Activated CD8-positive, alpha-beta memory T cell treated with anti-CD3 and anti-CD28 coated beads, Interleukin-2, amount 50 U/mL, for 1 hour (primary cell): ENCODE measurements around the gene APOH.
"Not testable (repeated sequence)": the region's sequence is repeated elsewhere in the genome, so short reads cannot be mapped to it uniquely, and the experiment has no call there.

Experiments used
- DNase-seq: peaks from one replicate; pipeline ENCODE4 v3.0.0-alpha.2; 2020; ENCODE audit errors: extremely low read depth

APOH gene, protein sequence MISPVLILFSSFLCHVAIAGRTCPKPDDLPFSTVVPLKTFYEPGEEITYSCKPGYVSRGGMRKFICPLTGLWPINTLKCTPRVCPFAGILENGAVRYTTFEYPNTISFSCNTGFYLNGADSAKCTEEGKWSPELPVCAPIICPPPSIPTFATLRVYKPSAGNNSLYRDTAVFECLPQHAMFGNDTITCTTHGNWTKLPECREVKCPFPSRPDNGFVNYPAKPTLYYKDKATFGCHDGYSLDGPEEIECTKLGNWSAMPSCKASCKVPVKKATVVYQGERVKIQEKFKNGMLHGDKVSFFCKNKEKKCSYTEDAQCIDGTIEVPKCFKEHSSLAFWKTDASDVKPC

DNA sequence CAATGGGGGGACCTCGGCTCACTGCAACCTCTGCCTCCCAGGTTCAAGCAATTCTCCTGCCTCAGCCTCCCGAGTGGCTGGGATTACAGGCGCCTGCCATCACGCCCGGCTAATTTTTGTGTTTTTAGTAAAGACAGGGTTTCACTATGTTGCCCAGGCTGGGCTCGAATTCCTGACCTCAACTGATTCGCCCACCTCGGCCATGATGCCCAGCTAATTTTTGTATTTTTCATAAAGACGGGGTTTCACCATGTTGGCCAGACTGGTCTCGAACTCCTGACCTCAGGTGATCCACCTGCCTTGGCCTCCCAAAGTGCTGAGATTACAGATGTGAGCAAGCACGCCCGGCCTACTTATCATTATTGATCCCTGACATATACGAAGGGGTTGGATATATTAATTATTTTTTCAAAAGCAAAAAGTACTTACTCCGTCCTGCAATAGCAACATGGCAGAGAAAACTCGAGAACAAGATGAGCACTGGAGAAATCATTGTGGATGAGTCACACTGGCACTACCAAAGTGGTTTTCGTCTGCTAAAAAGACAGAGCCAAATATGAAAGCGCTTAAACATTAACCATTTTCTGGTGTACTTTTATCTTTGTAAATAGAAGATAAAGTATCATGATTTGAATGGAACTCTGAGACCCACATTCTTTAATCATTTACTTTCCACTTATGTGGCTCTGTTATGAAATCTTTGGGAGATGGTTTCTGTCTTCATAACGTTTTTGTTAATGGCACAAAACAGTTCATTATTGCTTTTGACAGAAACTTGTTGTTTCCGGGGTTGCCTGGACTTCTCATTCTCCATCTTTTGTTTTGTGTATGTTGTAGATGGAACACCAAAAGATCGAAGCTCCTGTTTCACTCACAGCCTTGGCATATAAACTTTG lies at the start of gene APOH:
Gene APOH (minus strand): TSS at position 529 of the 896 bp plus-strand sequence. CDS start 36 bp downstream, at position 493.
- DNase-seq = no peak

DNA sequence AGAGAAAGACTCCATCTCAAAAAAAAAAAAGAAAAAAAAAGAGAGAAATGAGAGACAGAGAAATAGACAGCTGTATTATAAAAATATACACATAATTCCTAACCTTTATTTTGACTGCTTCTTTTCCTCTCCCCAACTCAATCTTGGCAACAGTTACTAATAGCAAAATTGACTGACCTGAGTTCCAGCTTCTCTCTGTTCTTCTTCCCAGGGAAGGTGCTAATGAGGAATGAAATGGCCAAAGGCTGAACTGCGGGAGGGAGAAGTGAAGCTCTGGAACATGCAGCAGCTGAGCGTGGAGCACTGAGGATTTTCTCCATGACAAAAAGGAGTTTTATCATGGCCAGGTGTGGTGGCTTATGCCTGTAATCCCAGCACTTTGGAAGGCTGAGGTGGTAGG lies 48.0 kb upstream of the APOH start:
- no peak for DNase-seq

DNA sequence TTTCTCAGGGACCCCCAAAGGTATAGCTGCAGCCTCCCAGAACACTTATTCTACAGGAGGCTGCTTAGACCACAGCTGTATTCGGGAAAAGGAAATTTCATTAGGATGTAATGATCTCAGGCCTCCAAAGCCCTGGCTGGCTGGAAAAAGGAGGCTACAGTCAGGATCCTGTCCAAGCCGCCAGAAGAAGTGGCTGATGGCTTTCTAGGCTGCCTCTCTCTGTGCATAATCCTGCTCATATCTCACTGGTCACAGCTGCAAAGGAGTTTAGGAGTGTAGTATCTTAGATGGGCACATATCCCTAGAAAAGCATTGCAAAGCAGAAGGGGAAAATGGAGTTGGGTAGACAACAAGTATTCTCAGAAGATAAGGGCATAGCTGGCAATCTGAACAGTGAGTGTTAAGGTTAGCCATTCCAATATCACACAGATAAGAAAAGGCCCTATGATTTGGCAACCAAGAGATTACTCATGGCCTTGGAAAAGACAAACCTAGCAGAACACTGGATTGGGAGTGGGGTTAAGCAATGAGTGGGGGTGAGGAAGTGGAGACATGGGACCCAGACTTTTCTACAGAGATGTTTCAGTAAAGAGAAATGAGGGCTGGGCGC lies 47.2 kb upstream of the APOH start:
- DNase-seq = no peak

DNA sequence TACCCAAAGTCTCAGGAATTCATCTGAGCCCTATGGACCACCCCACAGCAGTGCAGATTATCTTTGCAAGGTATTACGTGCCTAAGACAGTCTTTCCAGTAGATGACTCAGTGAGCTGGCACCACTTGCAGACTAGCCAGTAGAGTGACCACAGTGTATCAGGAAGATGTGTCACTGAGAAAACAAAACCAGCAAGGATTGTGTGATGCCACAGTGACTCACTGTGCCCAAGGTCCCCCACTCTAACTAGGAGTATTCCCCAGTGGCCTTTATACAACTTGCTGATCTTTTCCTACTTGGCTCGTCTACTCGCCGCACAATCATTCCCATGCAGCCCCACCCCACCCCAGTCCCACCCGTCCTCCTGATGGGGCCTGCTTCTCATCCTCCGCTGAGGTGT lies 46.4 kb upstream of the APOH start:
- no peak for DNase-seq

DNA sequence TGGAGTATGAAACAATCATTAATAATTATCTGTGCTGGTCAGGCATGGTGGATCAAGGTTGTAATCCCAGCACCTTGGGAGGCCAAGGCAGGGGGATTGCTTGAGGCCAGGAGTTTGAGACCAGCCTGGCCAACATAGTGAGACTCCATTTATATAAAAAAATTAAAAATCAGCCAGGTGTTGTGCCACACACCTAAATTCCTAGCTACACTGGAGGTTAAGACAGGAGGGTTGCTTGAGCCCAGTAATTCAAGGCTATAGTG lies 44.3 kb upstream of the APOH start:
- DNase-seq = no peak

DNA sequence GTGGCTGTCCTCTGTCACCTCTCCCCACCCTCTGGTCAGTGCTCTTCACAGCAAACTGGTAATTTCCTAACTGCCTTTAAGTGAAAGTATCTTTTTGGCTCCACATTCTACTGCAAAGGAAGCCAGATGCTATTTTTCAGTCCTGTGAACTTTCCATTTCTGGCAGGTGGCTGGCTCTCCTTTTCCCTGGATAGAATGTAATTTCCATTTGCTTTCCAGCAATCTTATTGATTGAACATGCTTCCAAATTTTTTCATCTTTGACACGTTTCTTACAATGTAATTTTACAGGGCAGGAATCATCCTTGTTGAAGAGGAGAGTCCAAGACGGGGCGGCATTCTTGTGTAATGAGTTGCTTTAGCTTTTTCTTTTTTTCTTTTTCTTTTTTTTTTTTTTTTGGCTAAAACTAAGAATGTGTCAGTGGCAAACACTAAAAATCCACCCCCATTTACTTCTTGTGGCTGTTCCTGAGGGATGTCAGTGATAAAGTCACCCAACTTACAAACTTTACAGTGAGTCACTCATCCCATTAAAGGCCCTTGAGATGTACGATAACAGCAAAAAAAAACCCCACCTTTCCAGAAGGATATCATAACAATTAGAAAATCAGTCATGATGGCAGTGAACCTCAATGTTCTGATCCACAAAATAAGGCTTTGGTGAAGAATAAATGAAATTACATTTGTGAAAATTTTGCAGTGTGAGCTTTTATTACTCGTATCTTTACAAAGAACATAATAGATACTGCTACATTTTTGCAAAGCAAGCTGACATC lies 43.8 kb upstream of the APOH start:
- no peak for DNase-seq

DNA sequence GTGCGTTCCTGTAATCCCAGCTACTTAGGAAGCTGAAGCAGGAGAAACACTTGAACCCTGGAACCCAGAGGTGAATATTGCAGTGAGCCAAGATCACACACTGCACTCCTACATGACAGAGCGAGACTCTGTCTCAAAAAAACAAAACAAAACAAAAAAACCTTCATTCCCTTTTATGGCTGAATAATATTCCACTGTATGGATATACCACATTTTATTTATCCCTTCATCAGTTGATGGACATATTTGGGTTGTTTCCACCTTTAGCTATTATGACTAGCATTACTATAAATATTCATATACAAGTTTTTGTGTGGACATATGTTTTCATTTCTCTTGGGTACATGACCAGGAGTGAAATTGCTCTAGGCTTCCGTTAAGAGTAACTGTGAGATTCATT lies 42.3 kb upstream of the APOH start:
- no peak for DNase-seq

DNA sequence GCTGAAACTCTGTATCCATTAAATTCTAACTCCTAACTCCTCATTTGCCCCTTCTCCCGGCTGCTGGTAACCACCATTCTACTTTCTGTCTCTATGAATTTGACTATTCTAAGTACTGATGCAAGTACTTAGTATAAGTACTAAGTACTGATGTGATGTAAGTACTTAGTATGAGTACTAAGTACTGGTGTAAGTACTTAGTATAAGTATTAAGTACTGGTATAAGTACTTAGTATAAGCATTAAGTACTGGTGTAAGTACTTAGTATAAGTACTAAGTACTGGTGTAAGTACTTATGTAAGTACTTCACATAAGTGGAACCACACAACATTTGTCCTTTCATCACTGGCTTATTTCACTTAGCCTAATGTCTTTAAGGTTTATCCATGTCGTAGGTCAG lies 40.9 kb upstream of the APOH start:
- no peak for DNase-seq

DNA sequence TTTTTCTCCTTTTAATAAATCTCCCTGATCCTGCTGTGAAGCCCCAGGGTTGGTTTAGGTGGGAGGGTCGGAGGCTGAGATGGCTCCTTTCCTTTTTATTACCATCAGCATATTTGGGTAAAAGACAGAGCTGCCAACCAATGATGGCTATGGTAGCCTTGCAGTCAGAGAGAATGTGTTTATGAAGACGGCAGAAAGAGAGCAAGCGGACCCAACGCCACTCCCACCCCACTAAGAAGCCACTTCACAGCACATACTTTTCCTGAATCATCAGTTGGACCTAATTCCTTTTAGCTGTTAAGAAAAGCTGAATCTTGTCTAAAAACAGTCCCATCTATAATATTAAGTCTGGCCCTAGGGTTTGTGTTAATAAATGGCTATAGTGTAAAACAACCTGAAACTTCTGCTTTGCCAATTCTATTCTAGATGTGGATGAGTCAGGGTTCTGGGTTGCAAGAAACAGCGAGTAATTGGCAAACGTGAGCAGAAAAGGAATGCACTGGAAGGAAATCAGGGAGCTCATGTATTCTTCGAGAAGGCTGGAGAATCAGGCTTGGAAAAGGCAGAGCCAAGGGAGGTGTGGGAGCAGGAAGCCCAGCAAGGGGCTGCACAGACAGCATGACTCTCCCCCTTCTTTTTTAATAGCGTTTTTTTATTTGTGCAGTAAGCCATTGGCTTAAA lies 39.2 kb upstream of the APOH start:
- no peak for DNase-seq

DNA sequence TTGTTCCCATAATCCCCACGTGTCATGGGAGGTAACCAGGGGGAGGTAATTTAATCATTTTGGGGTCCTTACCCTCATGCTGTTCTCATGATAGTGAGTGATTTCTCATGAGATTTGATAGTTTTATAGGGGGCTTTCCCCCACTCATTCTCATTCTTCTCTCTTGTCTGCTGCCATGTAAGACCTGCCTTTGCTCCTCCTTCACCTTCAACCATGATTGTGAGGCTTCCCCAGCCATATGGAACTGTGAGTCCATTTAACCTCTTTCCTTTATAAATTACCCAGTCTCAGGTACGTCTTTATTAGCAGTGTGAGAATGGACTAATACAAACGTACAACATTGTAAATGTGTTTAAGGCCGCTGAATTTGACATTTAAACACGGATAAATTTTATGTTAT lies 35.5 kb upstream of the APOH start:
- no peak for DNase-seq

DNA sequence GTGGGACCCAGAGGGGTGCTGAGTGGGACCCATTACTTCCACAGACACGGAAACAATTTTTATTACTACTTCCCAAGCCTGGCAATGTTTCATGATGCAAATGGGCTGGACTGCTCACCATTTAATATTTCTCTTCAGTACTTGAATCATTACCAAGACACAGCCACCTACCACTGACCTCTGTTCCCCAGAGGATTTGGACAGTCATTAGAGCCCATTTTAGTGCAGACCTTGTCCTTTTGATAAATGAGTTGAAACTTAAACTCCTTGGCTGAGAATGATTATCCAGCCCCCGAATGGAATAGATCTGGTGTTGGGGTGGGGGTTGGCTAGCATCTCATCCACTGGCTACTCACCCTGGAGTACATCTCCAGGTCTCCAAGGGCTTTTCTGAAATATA lies 33.6 kb upstream of the APOH start:
- no peak for DNase-seq

DNA sequence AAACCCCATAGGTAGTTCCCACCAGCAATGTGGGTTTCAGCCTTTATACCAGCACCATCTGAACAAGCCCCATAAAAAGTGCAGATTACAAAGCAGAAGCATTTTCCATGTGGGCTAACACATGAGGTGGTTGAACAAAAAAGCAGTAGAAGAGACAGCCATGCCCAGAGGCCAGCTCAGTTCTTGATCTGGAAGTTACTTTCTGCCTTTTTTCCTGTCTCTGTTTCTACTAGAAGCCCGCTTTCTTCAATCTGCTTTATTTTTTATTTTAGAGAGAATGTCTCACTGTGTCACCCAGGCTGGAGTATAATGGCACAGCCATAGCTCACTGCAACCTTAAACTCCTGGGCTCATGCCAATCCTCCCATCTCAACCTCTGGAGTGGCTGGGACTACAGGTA lies 31.5 kb upstream of the APOH start:
- DNase-seq = no peak

DNA sequence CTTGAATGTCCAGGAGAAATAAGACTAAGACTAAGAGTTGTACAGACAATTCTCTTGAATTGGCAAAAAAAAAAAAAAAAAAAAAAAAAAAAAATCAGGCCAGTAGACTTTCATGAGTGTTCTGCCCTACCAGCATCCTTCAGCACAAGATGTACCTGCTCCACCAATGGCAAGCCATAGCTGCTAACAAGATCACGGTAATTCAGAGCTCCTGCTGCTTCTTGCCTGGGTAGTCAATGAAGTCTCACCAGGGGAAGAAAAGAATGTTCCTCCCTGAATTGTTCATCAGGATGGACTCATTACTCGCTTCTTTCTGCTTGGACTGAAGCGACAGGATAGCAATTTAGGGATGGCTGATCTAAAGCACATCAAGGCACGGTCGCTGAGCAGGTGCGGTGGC lies 31.1 kb upstream of the APOH start:
- no peak for DNase-seq

DNA sequence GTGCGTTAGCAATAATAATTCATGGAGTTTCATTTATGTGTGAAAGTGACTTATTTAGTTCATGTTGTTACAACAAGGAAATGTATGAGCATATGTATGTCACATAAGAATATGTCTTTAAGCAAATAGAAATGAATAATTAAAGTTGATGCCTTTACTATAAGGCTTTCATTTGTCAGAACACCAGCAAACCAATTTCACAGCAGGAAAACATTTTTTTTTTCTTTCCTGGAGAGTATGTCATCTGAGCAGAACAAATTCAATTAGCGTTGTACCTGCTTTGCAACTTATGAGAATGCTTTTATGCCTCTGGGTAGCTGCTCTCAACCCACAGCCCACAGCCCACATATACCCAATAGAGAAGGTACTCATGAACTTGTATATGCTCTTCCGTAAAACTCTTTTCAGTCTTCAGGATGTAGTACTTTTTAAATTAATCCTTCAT lies 26.3 kb upstream of the APOH start:
- no peak for DNase-seq

DNA sequence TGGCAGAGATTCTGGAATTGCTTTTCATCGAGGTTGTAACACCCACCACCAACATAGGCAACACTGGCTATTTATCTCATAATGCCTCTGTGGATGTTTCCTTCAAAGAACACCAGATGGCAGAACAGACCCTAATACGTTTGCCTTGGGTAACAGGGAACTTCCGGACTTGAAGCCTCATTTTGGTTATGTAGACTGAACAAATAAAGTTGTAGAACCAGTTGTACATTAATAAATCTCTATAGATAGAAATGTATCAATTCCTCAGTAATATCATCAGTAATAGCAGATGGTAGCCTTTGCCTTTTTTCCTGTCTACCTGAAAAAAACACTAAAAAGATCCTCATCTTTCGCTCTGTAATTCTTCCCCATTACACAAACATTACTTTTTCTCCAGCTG lies 25.9 kb upstream of the APOH start:
- no peak for DNase-seq

DNA sequence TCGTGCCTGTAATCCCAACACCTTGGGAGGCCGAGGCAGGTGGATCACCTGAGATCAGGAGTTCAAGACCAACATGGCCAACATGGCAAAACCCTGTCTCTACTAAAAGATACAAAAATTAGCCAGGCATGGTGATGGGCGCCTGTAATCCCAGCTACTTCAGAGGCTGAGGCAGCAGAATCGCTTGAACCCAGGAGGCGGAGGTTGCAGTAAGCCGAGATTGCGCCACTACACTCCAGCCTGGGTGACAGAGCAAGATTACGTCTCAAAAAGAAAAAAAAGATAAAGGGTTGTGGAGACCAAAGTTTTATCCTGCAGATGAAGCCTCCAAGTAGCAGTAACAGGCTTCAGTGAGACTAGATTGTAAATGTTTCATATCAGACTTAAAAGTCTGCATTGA lies 24.2 kb upstream of the APOH start:
- not testable (repeated sequence) for DNase-seq

DNA sequence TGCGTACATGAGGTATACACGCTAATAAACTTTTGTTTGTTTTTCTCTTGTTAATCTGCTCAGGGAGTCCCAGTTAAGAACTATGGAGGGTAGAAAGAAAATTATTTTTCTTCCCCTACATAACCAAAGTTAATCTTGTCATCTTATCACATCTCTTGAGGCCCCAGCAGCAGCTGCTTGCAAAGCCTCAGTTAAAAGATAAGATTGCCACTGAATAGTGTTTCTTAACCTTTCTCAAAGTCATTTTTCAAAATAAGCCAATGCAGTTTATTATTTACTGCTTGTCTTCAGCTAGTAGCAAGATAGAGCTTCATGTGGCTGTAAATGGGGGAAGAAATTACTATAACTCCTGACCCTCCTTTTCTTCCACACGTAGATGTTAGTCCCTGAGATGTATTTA lies 21.5 kb upstream of the APOH start:
- DNase-seq = no peak

DNA sequence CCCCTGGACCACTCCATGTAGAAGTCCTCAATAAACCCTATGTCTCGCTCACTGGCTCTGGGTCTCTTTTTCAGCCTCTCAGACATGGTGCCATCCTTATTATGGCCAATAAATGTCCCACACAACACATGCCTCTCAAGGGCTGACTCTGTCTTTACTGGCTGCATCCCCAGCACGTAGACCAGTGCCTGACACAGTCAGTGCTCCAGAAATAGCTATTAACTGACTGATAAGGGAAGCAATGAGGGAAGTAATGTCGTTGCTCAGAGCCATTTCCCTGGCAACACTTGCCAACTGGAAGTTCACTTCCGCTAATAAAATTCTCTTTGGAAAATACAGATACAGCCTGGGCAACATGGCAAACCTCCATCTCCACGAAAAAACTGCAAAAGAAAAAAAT lies 19.1 kb upstream of the APOH start:
- DNase-seq = no peak

DNA sequence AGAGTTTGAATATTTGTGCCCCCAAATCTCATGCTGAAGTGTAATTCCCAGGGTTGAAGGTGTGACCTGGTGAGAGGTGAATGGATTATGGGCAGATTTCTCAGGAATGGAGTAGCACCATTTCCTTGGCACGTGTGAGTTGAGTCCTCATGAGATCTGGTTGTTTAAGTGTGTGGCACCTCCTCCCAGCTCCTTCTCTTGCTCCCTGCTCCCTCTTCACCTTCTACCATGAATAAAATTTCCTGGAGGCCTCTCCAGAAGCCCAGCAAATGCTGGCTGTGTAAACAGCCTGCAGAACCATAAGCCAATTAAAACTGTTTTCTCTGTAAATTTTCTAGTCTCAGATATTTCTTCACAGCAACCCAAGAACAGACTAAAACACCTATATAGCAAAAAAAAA lies 12.6 kb upstream of the APOH start:
- no peak for DNase-seq

DNA sequence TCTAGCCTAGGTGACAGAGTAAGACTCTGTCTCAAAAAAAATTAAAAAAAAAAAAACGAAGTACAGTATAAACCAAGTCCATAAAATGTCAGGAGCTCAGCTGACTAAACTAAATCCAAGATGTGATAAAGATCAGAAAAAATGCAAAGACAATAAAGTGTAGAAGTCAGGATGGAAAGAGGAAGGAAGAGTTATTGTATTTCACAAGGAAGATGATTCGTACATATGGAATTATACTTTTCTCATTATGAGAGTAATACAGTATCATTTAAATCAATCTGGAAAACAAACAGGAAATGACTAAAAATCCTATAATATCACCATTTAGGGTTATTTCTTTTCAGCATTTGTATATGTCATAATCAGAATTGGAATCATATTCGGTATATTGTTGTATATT lies 11.4 kb upstream of the APOH start:
- DNase-seq = no peak

DNA sequence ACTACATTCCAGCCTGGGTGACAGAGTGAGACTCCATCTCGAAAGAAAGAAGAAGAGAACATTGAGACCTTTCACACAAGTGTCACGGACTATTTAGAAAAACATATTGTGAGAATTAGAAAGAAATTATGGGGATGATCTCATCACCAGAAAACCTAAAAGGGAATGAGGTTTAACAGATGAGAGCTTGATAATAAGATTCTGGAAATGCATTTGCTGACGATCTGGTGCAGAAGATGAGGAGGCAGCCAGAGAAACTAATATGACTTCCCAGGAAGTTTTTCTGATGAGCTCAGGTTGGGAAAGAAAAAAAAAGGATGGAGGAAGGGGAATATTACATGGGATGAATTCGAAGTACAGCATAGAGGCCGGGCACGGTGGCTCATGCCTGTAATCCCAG lies 10.8 kb upstream of the APOH start:
- no peak for DNase-seq
